Measurements from ENCODE around the gene BCL2L11.
"Not testable (repeated sequence)": the region's sequence is repeated elsewhere in the genome, so short reads cannot be mapped to it uniquely, and the experiment has no call there.

BCL2L11 gene

GRCh38 chr2:111120253-111121027 is at the start of gene BCL2L11:
BCL2L11 (plus strand) TSS chr2:111120914; CDS start chr2:111123746, 2,832 bp downstream.
- DNase-seq: peak; percentile 92

GRCh38 chr2:111071600-111072171 is 49.0 kb upstream of the BCL2L11 start:
- DNase-seq: peak; percentile 48

GRCh38 chr2:111072220-111072871 is 48.4 kb upstream of the BCL2L11 start:
- DNase-seq: peak; percentile 20

- not testable (repeated sequence) for DNase-seq
These were observed 38.1 kb upstream of the BCL2L11 start for GRCh38 chr2:111082659-111083058.

- no peak for DNase-seq
These were observed 28.9 kb upstream of the BCL2L11 start for GRCh38 chr2:111091811-111092211.

GRCh38 chr2:111094691-111095090 is 26.0 kb upstream of the BCL2L11 start:
- DNase-seq: no peak

- DNase-seq: no peak
These were observed 25.3 kb upstream of the BCL2L11 start for GRCh38 chr2:111095434-111095833.

- DNase-seq: no peak
These were observed 21.3 kb upstream of the BCL2L11 start for GRCh38 chr2:111099402-111099801.

GRCh38 chr2:111100087-111100764 is 20.5 kb upstream of the BCL2L11 start:
- DNase-seq: peak; percentile 37

- peak; percentile 49 for DNase-seq
These were observed 19.9 kb upstream of the BCL2L11 start for GRCh38 chr2:111100765-111101162.

GRCh38 chr2:111101592-111101991 is 19.1 kb upstream of the BCL2L11 start:
- DNase-seq: no peak

GRCh38 chr2:111102216-111102615 is 18.5 kb upstream of the BCL2L11 start:
- DNase-seq: no peak

- no peak for DNase-seq
These were observed 14.8 kb upstream of the BCL2L11 start for GRCh38 chr2:111105926-111106325.

- no peak for DNase-seq
These were observed 14.0 kb upstream of the BCL2L11 start for GRCh38 chr2:111106706-111107105.

- no peak for DNase-seq
These were observed 11.9 kb upstream of the BCL2L11 start for GRCh38 chr2:111108745-111109271.

- no peak for DNase-seq
These were observed 9.5 kb upstream of the BCL2L11 start for GRCh38 chr2:111111101-111111755.

- no peak for DNase-seq
These were observed 6.9 kb upstream of the BCL2L11 start for GRCh38 chr2:111113838-111114237.

- no peak for DNase-seq
These were observed 4.5 kb upstream of the BCL2L11 start for GRCh38 chr2:111116011-111116746.

GRCh38 chr2:111116843-111117597 is 3.7 kb upstream of the BCL2L11 start:
- peak; percentile 85 for DNase-seq

- peak; percentile 53 for DNase-seq
These were observed 2.9 kb upstream of the BCL2L11 start for GRCh38 chr2:111117598-111118480.

All from DMS153 (cell line).